HepG2 (cell line): ENCODE measurements around the gene PTPRH. TPM values are rescaled to one million over a fixed set of nuclear protein-coding genes. Genes with fewer than 3 reads are reported as not detected.

Experiments used
- CTCF ChIP-seq: sonication (generic); formaldehyde crosslinking; IDR thresholded peaks from 2 replicates; pipeline ENCODE4 v1.5.0; 2020; ENCODE audit warnings: mild to moderate bottlenecking, missing genetic modification reagents, moderate library complexity
- ELK4 ChIP-seq: sonication (generic); formaldehyde crosslinking; IDR thresholded peaks from 2 replicates; pipeline ENCODE4 v1.9.0; 2021; ENCODE audit warnings: missing genetic modification reagents, borderline replicate concordance
- HINFP ChIP-seq: sonication (generic); formaldehyde crosslinking; IDR thresholded peaks from 2 replicates; pipeline ENCODE4 v1.4.0; 2020; ENCODE audit warnings: low read depth, mild to moderate bottlenecking, missing genetic modification reagents
- HOXA7 ChIP-seq: sonication (generic); formaldehyde crosslinking; IDR thresholded peaks from 2 replicates; pipeline ENCODE4 v1.8.1; 2022; ENCODE audit warnings: mild to moderate bottlenecking, missing genetic modification reagents, moderate library complexity
- MXD1 ChIP-seq: sonication (generic); formaldehyde crosslinking; IDR thresholded peaks from 2 replicates; pipeline ENCODE4 v1.4.0; 2020; ENCODE audit warnings: mild to moderate bottlenecking, missing genetic modification reagents
- PHF8 ChIP-seq: sonication (generic); formaldehyde crosslinking; IDR thresholded peaks from 2 replicates; pipeline ENCODE4 v1.5.0; 2020; ENCODE audit warnings: missing genetic modification reagents
- REL ChIP-seq: sonication (generic); formaldehyde crosslinking; conservative IDR thresholded peaks from 2 replicates; pipeline ENCODE4 v1.8.0; 2022; ENCODE audit warnings: mild to moderate bottlenecking, missing genetic modification reagents, moderate library complexity
- SRY ChIP-seq: sonication (generic); formaldehyde crosslinking; IDR thresholded peaks from 2 replicates; pipeline ENCODE4 v1.8.0; 2022; ENCODE audit warnings: mild to moderate bottlenecking, missing genetic modification reagents
- ZBTB40 ChIP-seq, 2 experiments: fragments of 450-650 bp in 1 of 2; sonication (generic) in 1 of 2; formaldehyde crosslinking in 1 of 2; IDR thresholded peaks; 2 replicates each; pipeline versions ENCODE4 v1.6.1 to v1.8.0; 2016 to 2022; ENCODE audit warnings: antibody characterized with exemption in 1 of 2, mild to moderate bottlenecking in 1 of 2, missing genetic modification reagents in 1 of 2
- ZKSCAN1 ChIP-seq: fragments of 150-350 bp; IDR thresholded peaks from 2 replicates; pipeline ENCODE4 v1.6.1; 2014; ENCODE audit warnings: low read length
- ZNF232 ChIP-seq: sonication (generic); formaldehyde crosslinking; IDR thresholded peaks from 2 replicates; pipeline ENCODE4 v1.4.0; 2020; ENCODE audit warnings: missing genetic modification reagents, borderline replicate concordance
- ZNF891 ChIP-seq: sonication (generic); formaldehyde crosslinking; IDR thresholded peaks from 2 replicates; pipeline ENCODE4 v1.5.0; 2020; ENCODE audit warnings: mild to moderate bottlenecking, missing genetic modification reagents
- polyA plus RNA-seq, 8 experiments: library from polyadenylated mRNA; depleted of rRNA in 3 of 8; stranded (reverse) in 7 of 8; unstranded in 1 of 8; fragments of >200 nt; fragmentation: Illumina TruSeq in 4 of 8; extraction: Trizol in 4 of 8; gene quantifications; 2 replicates each; pipeline versions ENCODE4 v1.2.1 to v1.2.3, GENCODE V29; 2011 to 2016; ENCODE audit warnings: low read depth in 4 of 8, missing spikeins in 1 of 8, mixed read lengths in 1 of 8; ENCODE audit not compliant: insufficient read depth in 1 of 8
- total RNA-seq, 5 experiments: library from RNA; depleted of rRNA; stranded (reverse); fragments of >200 nt; fragmentation: Illumina TruSeq; extraction: Trizol; gene quantifications; 2 replicates each; pipeline ENCODE4 v1.2.3, GENCODE V29; 2016; ENCODE audit warnings: low read depth in 1 of 5

PTPRH gene
- total and polyA plus RNA-seq, 2 of the 13 experiments (the other 11 are each of a cell fraction or from before 2014, with no cell fraction given) = 14.7 to 125 TPM

- TF ChIP-seq ZBTB40 (IDR thresholded peaks at IDR 0.05) (no peak), ZBTB40 (CRISPR knock-in tag; IDR thresholded peaks at IDR 0.05) (no peak), ZKSCAN1 (peak; percentile 42; the same call in 1 of the 2 replicates), REL (CRISPR knock-in tag) (0 out of 2 replicates have a peak, but pooled peaks have one; percentile 28), ELK4 (no peak), HINFP (no peak), MXD1 (CRISPR knock-in tag) (peak; percentile 13; the same call in 1 of the 2 replicates), SRY (peak; percentile 83), CTCF (CRISPR knock-in tag) (no peak), ZNF232 (CRISPR knock-in tag) (no peak), PHF8 (CRISPR knock-in tag) (0 out of 2 replicates have a peak, but pooled peaks have one; percentile 6), ZNF891 (CRISPR knock-in tag) (0 out of 2 replicates have a peak, but pooled peaks have one; percentile 31), HOXA7 (peak; percentile 55; the same call in 1 of the 2 replicates)
- TF ChIP-seq, all 625 proteins: peak for 21
These were observed 20.0 kb upstream of the PTPRH start (continued) for GRCh38 chr19:55229145-55229788.
